Vagina (tissue), 2 donors: ENCODE results near the gene SGCD.

Experiments
- CTCF ChIP-seq, 3 experiments: fragments of 450-650 bp in 2 of 3; fragments of 200-600 bp in 1 of 3; sonication (generic) in 1 of 3; IDR thresholded peaks; one replicate each; pipeline ENCODE4 v1.5.1; 2017 to 2019; ENCODE audit warnings: antibody characterized with exemption in 3 of 3, mild to moderate bottlenecking in 2 of 3, moderate library complexity in 2 of 3
- POLR2A ChIP-seq, 2 donors: fragments of 450-650 bp; IDR thresholded peaks; one replicate each; pipeline ENCODE4 v1.6.1; 2017; ENCODE audit warnings: antibody characterized with exemption in 2 of 2, mild to moderate bottlenecking in 2 of 2, moderate library complexity in 2 of 2
- POLR2AphosphoS5 ChIP-seq, 2 donors: sonication (generic); formaldehyde crosslinking; IDR thresholded peaks; one replicate each; pipeline ENCODE4 v1.9.0; 2017; ENCODE audit warnings: antibody characterized with exemption in 2 of 2, mild to moderate bottlenecking in 2 of 2, low read depth in 1 of 2; ENCODE audit not compliant: insufficient read depth in 1 of 2

- TF ChIP-seq CTCF (IDR thresholded peaks at IDR 0.05) (no peak), POLR2A (IDR thresholded peaks at IDR 0.05) (no peak), POLR2AphosphoS5 (IDR thresholded peaks at IDR 0.05; ENCODE audit: insufficient read depth in 1 of 2, low read depth in 1 of 2) (no peak)
These were observed 204.2 kb downstream of the SGCD start for GRCh38 chr5:156531199-156531598.
